Stimulated activated CD8-positive, alpha-beta memory T cell treated with anti-CD3 and anti-CD28 coated beads, Interleukin-7, amount 100 ng/mL, for 4 hours (primary cell): Measurements from ENCODE around the gene IL20RB.

Experiments used
- DNase-seq, 2 donors: peaks; one replicate each; pipeline ENCODE4 v3.0.0-alpha.2; 2020; ENCODE audit warnings: low read depth in 2 of 2

IL20RB gene

DNA sequence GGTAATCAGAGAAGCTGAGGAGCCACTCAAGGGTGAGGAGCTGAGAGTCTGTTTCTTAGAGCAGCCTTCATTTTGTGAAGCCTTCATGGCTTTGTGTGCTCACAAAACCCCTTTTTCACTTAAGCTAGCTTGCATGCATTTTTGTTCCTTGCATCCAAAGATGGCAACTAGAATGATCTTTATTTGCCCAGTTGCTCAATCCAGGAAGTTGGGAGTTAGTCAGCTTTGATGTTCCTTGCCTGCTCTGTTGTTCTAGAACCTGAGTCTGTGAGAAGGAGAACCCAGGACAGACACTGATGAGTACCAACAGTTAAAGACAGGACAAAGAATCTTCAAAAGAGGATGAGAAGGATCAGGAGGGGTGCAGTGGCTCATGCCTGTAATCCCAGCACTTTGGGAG, 81.8 kb downstream of the IL20RB start:
- no peak for DNase-seq

DNA sequence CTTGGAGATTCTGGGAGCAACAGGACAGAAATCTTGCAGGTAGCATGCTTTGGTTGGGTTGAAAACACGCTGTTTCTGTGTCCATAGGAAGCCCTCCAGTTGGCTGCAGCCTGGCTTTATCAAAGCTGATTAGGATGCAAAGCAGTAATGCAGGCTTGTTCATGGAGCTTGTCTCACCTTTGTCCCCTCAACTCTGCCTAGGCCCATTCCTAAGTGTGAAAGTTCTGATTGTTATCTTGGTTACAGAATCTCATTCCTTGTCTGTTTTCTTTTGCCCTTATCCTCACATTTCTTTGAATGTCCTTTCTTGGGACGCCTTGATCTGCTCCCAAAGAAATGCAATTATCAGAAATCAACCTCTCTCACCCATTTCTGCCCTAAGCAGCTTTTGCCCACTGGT, 83.5 kb downstream of the IL20RB start:
- DNase-seq = no peak

DNA sequence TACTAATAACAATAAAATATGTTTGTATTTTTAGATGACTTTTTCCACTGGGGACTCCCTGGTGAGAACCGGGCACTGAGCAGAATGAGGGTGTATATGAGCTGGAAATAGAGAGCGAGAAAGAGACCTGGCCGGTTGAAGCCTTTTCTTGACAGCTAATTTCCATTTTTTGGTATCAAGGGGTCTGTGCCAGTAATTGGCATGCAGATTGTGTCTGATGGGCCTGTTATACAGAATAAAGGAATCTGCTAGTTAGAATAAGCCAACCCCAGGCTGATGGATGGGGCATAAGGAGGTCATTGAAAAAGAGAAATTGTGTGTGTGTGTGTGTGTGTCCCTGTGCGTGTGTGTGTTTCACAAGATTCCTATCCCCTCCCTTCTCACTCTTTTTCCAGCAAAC, 83.9 kb downstream of the IL20RB start:
- no peak for DNase-seq

DNA sequence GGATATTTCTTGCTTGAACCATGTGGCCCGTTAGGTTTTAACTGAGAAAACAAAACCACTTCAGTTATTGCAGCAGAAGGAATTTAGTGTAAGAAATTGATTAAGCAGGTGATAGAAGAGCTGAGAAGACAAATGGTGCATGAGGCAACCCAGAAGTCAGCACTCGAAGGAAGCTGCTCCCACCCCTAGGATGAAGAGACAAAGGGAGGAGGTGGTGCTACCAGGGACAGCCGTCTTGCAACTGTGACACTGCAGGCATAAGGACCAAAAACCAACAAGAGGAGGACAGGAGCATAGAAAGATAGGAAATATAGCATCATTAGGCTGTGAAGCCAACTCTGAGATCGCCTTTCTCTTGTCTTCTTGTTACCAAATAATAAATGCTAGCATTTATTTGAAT, 89.0 kb downstream of the IL20RB start:
- no peak for DNase-seq

DNA sequence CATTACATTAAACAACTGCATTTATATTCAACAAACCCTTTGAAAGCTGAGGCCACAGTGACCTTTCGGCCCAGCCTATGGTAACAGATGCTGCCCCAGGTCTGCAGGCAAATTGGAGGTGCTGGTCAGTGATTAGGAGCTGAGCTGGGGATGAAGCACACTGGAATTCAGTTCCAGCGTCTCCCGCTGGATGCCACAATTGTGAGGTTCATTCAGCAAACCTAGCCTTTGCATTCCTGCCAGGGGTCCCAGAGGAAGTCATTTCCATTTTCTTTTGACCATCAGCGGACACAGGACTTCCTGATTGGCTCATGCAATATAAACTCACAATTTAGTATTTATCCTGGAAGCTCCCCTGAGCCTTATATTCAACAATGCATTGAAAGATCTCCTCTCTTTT, 89.5 kb downstream of the IL20RB start:
- no peak for DNase-seq

DNA sequence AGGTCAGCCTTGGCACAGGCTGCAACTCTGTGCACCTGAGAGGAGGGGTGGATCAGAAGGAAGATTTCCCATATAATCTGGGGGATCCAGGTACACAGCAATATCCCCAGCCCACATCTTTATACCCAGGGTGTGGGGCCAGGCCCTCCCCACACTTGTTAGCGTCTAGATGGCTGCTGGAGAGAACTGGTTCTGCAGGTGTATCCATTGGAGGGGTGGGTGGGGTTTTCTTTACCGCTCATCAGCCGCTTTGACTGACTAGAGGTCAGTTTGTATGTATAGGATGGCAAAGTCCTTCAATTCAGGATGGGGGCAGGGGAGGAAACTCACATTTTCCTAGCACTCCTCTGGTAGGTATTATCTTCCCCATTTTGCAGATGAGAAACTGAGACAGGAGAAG, 92.5 kb downstream of the IL20RB start:
- no peak for DNase-seq

DNA sequence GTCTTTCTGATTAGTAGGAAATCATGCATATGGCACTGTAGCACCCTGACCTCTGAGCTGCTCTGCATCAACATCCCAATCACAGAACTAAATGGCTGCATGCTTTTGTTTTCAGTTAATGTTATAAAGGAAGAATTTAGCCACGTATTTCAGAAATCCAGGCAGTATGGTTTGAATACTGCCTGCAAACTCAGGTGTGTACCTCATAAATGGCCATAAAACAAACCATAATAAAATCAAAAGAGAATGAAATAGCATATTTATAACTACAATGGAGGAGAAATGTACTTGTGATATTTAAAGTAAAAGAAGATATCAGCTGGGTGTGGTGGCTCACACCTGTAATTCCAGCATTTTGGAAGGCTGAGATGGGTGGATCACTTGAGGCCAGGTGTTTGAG, 94.5 kb downstream of the IL20RB start:
- DNase-seq = no peak
